GM23338 (cell line): ENCODE measurements around the gene SLFN12L. TPM values are rescaled to one million over a fixed set of nuclear protein-coding genes. Genes with fewer than 3 reads are reported as not detected.
"Not testable (repeated sequence)": the region's sequence is repeated elsewhere in the genome, so short reads cannot be mapped to it uniquely, and the experiment has no call there.

Source experiments
- ATAC-seq: fragments of 200-7000 bp; cut with Tn5 transposase; 3 replicates; pipeline ENCODE4 v1.9.1; 2020
- DNase-seq: peaks from one replicate; pipeline ENCODE4 v3.0.0-alpha.2; 2015; ENCODE audit warnings: low spot score
- H2AFZ ChIP-seq: fragments of 200-600 bp; sonication (generic); 2 replicates; pipeline ENCODE4 v1.8.0; 2016; ENCODE audit warnings: antibody characterized with exemption, mild to moderate bottlenecking, moderate library complexity
- H3F3A ChIP-seq: fragments of 200-600 bp; sonication (generic); replicated peaks from 2 replicates; pipeline ENCODE4 v1.8.0; 2017; ENCODE audit warnings: antibody characterized with exemption, mixed run types, low read depth
- H3K27ac ChIP-seq: fragments of 200-600 bp; sonication (generic); 2 replicates; pipeline ENCODE4 v1.6.1; 2016; ENCODE audit warnings: low read depth
- H3K27me3 ChIP-seq: fragments of 200-600 bp; sonication (generic); 2 replicates; pipeline ENCODE4 v1.8.0; 2016; ENCODE audit warnings: mild to moderate bottlenecking, mixed run types, moderate library complexity; ENCODE audit not compliant: insufficient read depth
- H3K36me3 ChIP-seq: fragments of 200-600 bp; sonication (generic); 2 replicates; pipeline ENCODE4 v1.8.0; 2016; ENCODE audit warnings: mild to moderate bottlenecking; ENCODE audit not compliant: insufficient read depth
- H3K4me1 ChIP-seq: fragments of 200-600 bp; sonication (generic); 2 replicates; pipeline ENCODE4 v1.8.0; 2016; ENCODE audit warnings: mild to moderate bottlenecking, moderate library complexity; ENCODE audit not compliant: insufficient read depth
- H3K4me2 ChIP-seq: fragments of 200-600 bp; sonication (generic); 2 replicates; pipeline ENCODE4 v1.7.1; 2017; ENCODE audit warnings: mixed run types
- H3K4me3 ChIP-seq: fragments of 200-600 bp; sonication (generic); 2 replicates; pipeline ENCODE4 v1.6.1; 2016; ENCODE audit warnings: mixed run types
- H3K79me2 ChIP-seq: fragments of 200-600 bp; sonication (generic); replicated peaks from 2 replicates; pipeline ENCODE4 v1.8.0; 2017; ENCODE audit warnings: mild to moderate bottlenecking; ENCODE audit not compliant: insufficient read depth
- H3K9me2 ChIP-seq: fragments of 200-600 bp; sonication (generic); 2 replicates; pipeline ENCODE4 v1.8.0; 2017; ENCODE audit not compliant: insufficient read depth
- H4K20me1 ChIP-seq: fragments of 200-600 bp; sonication (generic); replicated peaks from 2 replicates; pipeline ENCODE4 v1.8.0; 2017; ENCODE audit warnings: mild to moderate bottlenecking; ENCODE audit not compliant: insufficient read depth
- H3K27ac Mint-ChIP-seq: 2 replicates; pipeline ENCODE4 v1.8.0; 2020; ENCODE audit warnings: inconsistent platforms, mild to moderate bottlenecking, moderate library complexity, mixed read lengths
- H3K27me3 Mint-ChIP-seq: 3 replicates; pipeline ENCODE4 v1.8.0; 2022; ENCODE audit warnings: low read depth, mild to moderate bottlenecking, moderate library complexity, mixed read lengths, inconsistent platforms; ENCODE audit not compliant: insufficient read depth, poor library complexity
- H3K36me3 Mint-ChIP-seq: 3 replicates; pipeline ENCODE4 v1.8.0; 2021; ENCODE audit warnings: low read depth, mild to moderate bottlenecking, inconsistent platforms, moderate library complexity, mixed read lengths
- H3K4me1 Mint-ChIP-seq: 3 replicates; pipeline ENCODE4 v1.8.0; 2020; ENCODE audit warnings: mild to moderate bottlenecking, inconsistent platforms, mixed read lengths
- H3K4me3 Mint-ChIP-seq: 3 replicates; pipeline ENCODE4 v1.8.0; 2021; ENCODE audit warnings: moderate library complexity, mild to moderate bottlenecking, inconsistent platforms, mixed read lengths
- H3K9me3 Mint-ChIP-seq: 3 replicates; pipeline ENCODE4 v1.8.0; 2020; ENCODE audit warnings: moderate library complexity, mild to moderate bottlenecking, inconsistent platforms, mixed read lengths
- CTCF ChIP-seq, 2 experiments: fragments of 200-600 bp in 1 of 2; sonication (generic) in 1 of 2; conservative IDR thresholded peaks; 2 replicates each; pipeline versions ENCODE4 v1.5.1 to v1.6.1; 2016 to 2017; ENCODE audit warnings: antibody characterized with exemption in 2 of 2, low read depth in 2 of 2, mild to moderate bottlenecking in 2 of 2, moderate library complexity in 1 of 2
- ETS1 ChIP-seq: IDR thresholded peaks from 2 replicates; pipeline ENCODE4 v1.6.1; 2016; ENCODE audit warnings: antibody characterized with exemption
- EZH2phosphoT487 ChIP-seq: fragments of 200-600 bp; sonication (generic); IDR thresholded peaks from one replicate; pipeline ENCODE4 v1.8.1; 2018; ENCODE audit warnings: antibody characterized with exemption; ENCODE audit not compliant: unreplicated experiment
- JUNB ChIP-seq: IDR thresholded peaks from one replicate; pipeline ENCODE4 v1.6.1; 2016; ENCODE audit warnings: antibody characterized with exemption; ENCODE audit not compliant: unreplicated experiment
- POLR2AphosphoS5 ChIP-seq: IDR thresholded peaks from 2 replicates; pipeline ENCODE4 v1.6.1; 2016; ENCODE audit warnings: antibody characterized with exemption, low read depth
- REST ChIP-seq: IDR thresholded peaks from one replicate; pipeline ENCODE4 v1.6.1; 2018; ENCODE audit warnings: antibody characterized with exemption; ENCODE audit not compliant: unreplicated experiment
- STAT1 ChIP-seq: IDR thresholded peaks from one replicate; pipeline ENCODE4 v1.6.1; 2016; ENCODE audit warnings: antibody characterized with exemption; ENCODE audit not compliant: unreplicated experiment
- ZNF331 ChIP-seq: fragments of 250-450 bp; sonication (Bioruptor Pico); IDR thresholded peaks from 2 replicates; pipeline ENCODE4 v1.5.0; 2020; ENCODE audit warnings: low read depth, mild to moderate bottlenecking, moderate library complexity
- ZNF462 ChIP-seq: fragments of 250-450 bp; sonication (Bioruptor Pico); IDR thresholded peaks from 2 replicates; pipeline ENCODE4 v1.5.0; 2020; ENCODE audit warnings: mild to moderate bottlenecking, moderate library complexity
- polyA plus RNA-seq: library from polyadenylated mRNA; unstranded; fragments of >200 nt; fragmentation: Nextera tagmentation; extraction: Ambion mirVana; gene quantifications from 2 replicates; pipeline ENCODE4 v1.2.1, GENCODE V29; 2016
- total RNA-seq: library from RNA; depleted of rRNA; stranded (reverse); fragments of >200 nt; shearing (Covaris generic); gene quantifications from 2 replicates; pipeline ENCODE4 v1.2.3, GENCODE V29; 2014

Gene SLFN12L
- total and polyA plus RNA-seq, 2 experiments from 2014 or later, result not detected

- not testable (repeated sequence) for H3K4me3 ChIP-seq, H3K36me3 Mint-ChIP-seq, DNase-seq, H3K27ac Mint-ChIP-seq, H3K27me3 Mint-ChIP-seq, H3K36me3 ChIP-seq, H4K20me1 ChIP-seq, H3F3A ChIP-seq, H3K79me2 ChIP-seq, H3K9me2 ChIP-seq, H3K4me1 ChIP-seq, H3K4me1 Mint-ChIP-seq, H3K4me3 Mint-ChIP-seq, H3K9me3 Mint-ChIP-seq, H3K27ac ChIP-seq, H3K4me2 ChIP-seq, H2AFZ ChIP-seq, ATAC-seq
- peaks cover 18% of the 10 kb centered on the region; the same call in 1 of the 2 replicates for H3K27me3 ChIP-seq
These were observed 15.7 kb downstream of the SLFN12L start for GRCh38 chr17:35521654-35522256.

GRCh38 chr17:35521150-35521549 lies 16.3 kb downstream of the SLFN12L start:
- no peaks in the 10 kb centered on the region for H3K9me3 Mint-ChIP-seq
- no peak for DNase-seq
- peaks cover 21% of the 10 kb centered on the region; the same call in 1 of the 2 replicates for H3K27me3 ChIP-seq
- no peak overlapping the region for H2AFZ ChIP-seq
- no peaks in the 10 kb centered on the region for H3K36me3 ChIP-seq
- no peaks in the 10 kb centered on the region for H3K79me2 ChIP-seq
- H3K27me3 Mint-ChIP-seq, result peaks cover 1% of the 10 kb centered on the region
- peaks cover 8% of the 10 kb centered on the region; the same call in 2 of the 3 replicates for H3K4me1 Mint-ChIP-seq
- H3K4me3 ChIP-seq, result no peak overlapping the region
- no peaks in the 10 kb centered on the region for H3F3A ChIP-seq
- H3K27ac Mint-ChIP-seq, result no peak overlapping the region
- no peak for ATAC-seq
- H3K4me1 ChIP-seq, result no peaks in the 10 kb centered on the region
- H3K4me3 Mint-ChIP-seq, result no peak overlapping the region
- no peak overlapping the region for H3K27ac ChIP-seq
- no peak overlapping the region for H3K4me2 ChIP-seq
- H4K20me1 ChIP-seq, result no peaks in the 10 kb centered on the region
- no peaks in the 10 kb centered on the region for H3K36me3 Mint-ChIP-seq
- no peaks in the 10 kb centered on the region for H3K9me2 ChIP-seq
- no peak for TF ChIP-seq POLR2AphosphoS5
- TF ChIP-seq JUNB, result no peak
- TF ChIP-seq CTCF (conservative IDR thresholded peaks at IDR 0.05; ENCODE audit: low read depth in 2 of 2), result no peak
- TF ChIP-seq ZNF331 (CRISPR knock-in tag), result no peak
- no peak for TF ChIP-seq ETS1
- no peak for TF ChIP-seq STAT1
- TF ChIP-seq EZH2phosphoT487, result no peak
- no peak for TF ChIP-seq REST
- TF ChIP-seq ZNF462 (CRISPR knock-in tag), result no peak
